ENCODE data around the gene OPCML.

OPCML gene

GRCh38 chr11:133047771-133048115 lies 484.6 kb downstream of the OPCML start:
- no peaks in the 10 kb centered on the region for H3K27me3 ChIP-seq (ENCODE audit: control insufficient read depth, insufficient read depth, low read length, poor library complexity, severe bottlenecking)
- H3K36me3 ChIP-seq (ENCODE audit: control insufficient read depth, insufficient read depth, low read length): no peaks in the 10 kb centered on the region
- WGBS, 2 experiments: 69 to 72% methylated on average over 5 of the region's 5 CpGs

DNA sequence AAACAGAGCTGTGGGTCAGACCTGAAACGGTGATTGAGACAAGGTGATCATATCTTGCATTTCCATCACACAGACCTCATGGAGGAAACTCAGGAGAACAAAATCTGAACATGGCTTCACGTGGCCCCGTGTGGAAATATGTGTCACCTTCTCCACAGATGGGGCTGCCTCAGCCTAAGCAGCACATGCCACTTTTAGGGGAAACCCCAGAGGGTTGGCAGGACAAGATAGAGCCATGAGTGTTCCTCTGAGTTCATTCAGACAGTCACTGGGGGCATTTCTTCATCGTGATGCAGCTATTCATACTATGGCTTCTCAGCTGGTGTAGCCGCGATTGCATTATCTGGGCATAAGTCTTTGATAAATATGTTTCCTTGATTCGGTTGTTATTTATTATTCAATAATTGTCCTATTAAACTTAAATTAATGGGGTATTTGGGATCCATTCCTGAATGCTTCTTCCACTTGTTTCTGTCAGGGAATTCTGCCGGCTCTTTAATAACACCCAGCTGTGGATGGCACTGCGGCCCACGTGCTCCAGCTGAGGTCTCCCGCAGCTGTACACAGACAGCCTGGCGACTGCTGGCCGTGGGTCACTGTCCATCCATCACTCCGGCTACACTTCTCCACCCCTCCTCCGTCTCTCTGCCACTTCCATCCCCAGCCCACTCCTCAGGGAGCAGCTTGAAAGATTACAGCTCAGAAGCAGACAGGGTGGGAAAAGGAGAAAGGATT lies 485.1 kb downstream of the OPCML start:
- no peaks in the 10 kb centered on the region for H3K36me3 ChIP-seq (ENCODE audit: control insufficient read depth, insufficient read depth, low read length)
- H3K27me3 ChIP-seq (ENCODE audit: control insufficient read depth, insufficient read depth, low read length, poor library complexity, severe bottlenecking): no peaks in the 10 kb centered on the region
- no peaks in the 10 kb centered on the region for H3K9me3 ChIP-seq (ENCODE audit: control insufficient read depth, low read length)
- 80 to 85% methylated on average over 14 of the region's 15 CpGs for WGBS, 2 experiments
- H3K4me3 ChIP-seq (ENCODE audit: insufficient read depth, low read depth, low read length): no peak overlapping the region
- no peak overlapping the region for H3K27ac ChIP-seq (ENCODE audit: insufficient read depth, low read depth, low read length, poor library complexity, severe bottlenecking)
- H3K4me1 ChIP-seq (ENCODE audit: control insufficient read depth, insufficient read depth, low read length): peaks cover 4% of the 10 kb centered on the region

More at GRCh38 chr11:133047771-133048115, 484.6 kb downstream of the OPCML start:
- Histone ChIP-seq H3K4me3 (ENCODE audit: insufficient read depth, low read depth, low read length) (no peak overlapping the region), H3K27ac (ENCODE audit: insufficient read depth, low read depth, low read length, poor library complexity, severe bottlenecking) (no peak overlapping the region), H3K9me3 (ENCODE audit: control insufficient read depth, low read length) (no peaks in the 10 kb centered on the region), H3K4me1 (ENCODE audit: control insufficient read depth, insufficient read depth, low read length) (peaks cover 4% of the 10 kb centered on the region)

- H3K9me3 ChIP-seq (ENCODE audit: control insufficient read depth, low read length): no peaks in the 10 kb centered on the region
- H3K4me1 ChIP-seq (ENCODE audit: control insufficient read depth, insufficient read depth, low read length): peaks cover 4% of the 10 kb centered on the region
- no peak overlapping the region for H3K4me3 ChIP-seq (ENCODE audit: insufficient read depth, low read depth, low read length)
- H3K27me3 ChIP-seq (ENCODE audit: control insufficient read depth, insufficient read depth, low read length, poor library complexity, severe bottlenecking): no peaks in the 10 kb centered on the region
- 91 to 94% methylated on average over 7 of the region's 7 CpGs for WGBS, 2 experiments
- H3K27ac ChIP-seq (ENCODE audit: insufficient read depth, low read depth, low read length, poor library complexity, severe bottlenecking): no peak overlapping the region
- no peaks in the 10 kb centered on the region for H3K36me3 ChIP-seq (ENCODE audit: control insufficient read depth, insufficient read depth, low read length)
Observed at GRCh38 chr11:133046252-133046651, 486.0 kb downstream of the OPCML start.

- H3K27me3 ChIP-seq (ENCODE audit: control insufficient read depth, insufficient read depth, low read length, poor library complexity, severe bottlenecking): no peaks in the 10 kb centered on the region
- H3K4me3 ChIP-seq (ENCODE audit: insufficient read depth, low read depth, low read length): no peak overlapping the region
- 90 to 91% methylated on average over 29 of the region's 29 CpGs for WGBS, 2 experiments
- no peak overlapping the region for H3K27ac ChIP-seq (ENCODE audit: insufficient read depth, low read depth, low read length, poor library complexity, severe bottlenecking)
- no peaks in the 10 kb centered on the region for H3K4me1 ChIP-seq (ENCODE audit: control insufficient read depth, insufficient read depth, low read length)
- H3K9me3 ChIP-seq (ENCODE audit: control insufficient read depth, low read length): no peaks in the 10 kb centered on the region
- no peaks in the 10 kb centered on the region for H3K36me3 ChIP-seq (ENCODE audit: control insufficient read depth, insufficient read depth, low read length)
Observed at GRCh38 chr11:133041928-133042882, 490.1 kb downstream of the OPCML start.

DNA sequence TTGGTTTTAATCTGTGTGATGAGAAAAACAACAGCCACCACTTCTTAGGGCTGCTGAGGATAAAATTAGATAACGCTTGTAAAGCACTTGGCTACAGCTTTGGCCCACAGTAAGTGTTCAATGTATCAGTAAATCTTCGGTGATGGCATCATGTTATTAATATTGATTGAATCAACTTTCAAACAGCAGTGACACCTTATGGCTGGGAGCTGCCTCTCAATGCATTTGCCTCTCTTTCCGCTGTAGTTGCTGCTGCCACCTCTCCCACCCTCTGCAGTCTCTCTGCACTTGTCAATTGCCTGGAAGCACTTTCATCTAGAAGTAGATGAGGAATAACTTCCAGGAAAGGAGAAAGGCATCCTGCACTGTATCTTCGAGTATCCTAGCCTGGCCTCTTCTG lies 491.1 kb downstream of the OPCML start:
- no peaks in the 10 kb centered on the region for H3K27me3 ChIP-seq (ENCODE audit: control insufficient read depth, insufficient read depth, low read length, poor library complexity, severe bottlenecking)
- no peaks in the 10 kb centered on the region for H3K4me1 ChIP-seq (ENCODE audit: control insufficient read depth, insufficient read depth, low read length)
- no peaks in the 10 kb centered on the region for H3K9me3 ChIP-seq (ENCODE audit: control insufficient read depth, low read length)
- WGBS, 2 experiments: 79 to 92% methylated on average over 4 of the region's 4 CpGs
- H3K4me3 ChIP-seq (ENCODE audit: insufficient read depth, low read depth, low read length): no peak overlapping the region
- H3K27ac ChIP-seq (ENCODE audit: insufficient read depth, low read depth, low read length, poor library complexity, severe bottlenecking): no peak overlapping the region
- no peaks in the 10 kb centered on the region for H3K36me3 ChIP-seq (ENCODE audit: control insufficient read depth, insufficient read depth, low read length)

- H3K27ac ChIP-seq (ENCODE audit: insufficient read depth, low read depth, low read length, poor library complexity, severe bottlenecking): no peak overlapping the region
- no peaks in the 10 kb centered on the region for H3K36me3 ChIP-seq (ENCODE audit: control insufficient read depth, insufficient read depth, low read length)
- 67 to 71% methylated on average over 8 of the region's 8 CpGs for WGBS, 2 experiments
- no peaks in the 10 kb centered on the region for H3K9me3 ChIP-seq (ENCODE audit: control insufficient read depth, low read length)
- no peak overlapping the region for H3K4me3 ChIP-seq (ENCODE audit: insufficient read depth, low read depth, low read length)
- H3K27me3 ChIP-seq (ENCODE audit: control insufficient read depth, insufficient read depth, low read length, poor library complexity, severe bottlenecking): no peaks in the 10 kb centered on the region
- H3K4me1 ChIP-seq (ENCODE audit: control insufficient read depth, insufficient read depth, low read length): no peaks in the 10 kb centered on the region
Observed at GRCh38 chr11:133040289-133040900, 491.9 kb downstream of the OPCML start.

- H3K27ac ChIP-seq (ENCODE audit: insufficient read depth, low read depth, low read length, poor library complexity, severe bottlenecking): no peak overlapping the region
- no peak overlapping the region for H3K4me3 ChIP-seq (ENCODE audit: insufficient read depth, low read depth, low read length)
- H3K36me3 ChIP-seq (ENCODE audit: control insufficient read depth, insufficient read depth, low read length): no peaks in the 10 kb centered on the region
- WGBS, 2 experiments: 76 to 81% methylated on average over 4 of the region's 4 CpGs
- H3K27me3 ChIP-seq (ENCODE audit: control insufficient read depth, insufficient read depth, low read length, poor library complexity, severe bottlenecking): no peaks in the 10 kb centered on the region
- H3K4me1 ChIP-seq (ENCODE audit: control insufficient read depth, insufficient read depth, low read length): no peaks in the 10 kb centered on the region
- H3K9me3 ChIP-seq (ENCODE audit: control insufficient read depth, low read length): no peaks in the 10 kb centered on the region
Observed at GRCh38 chr11:133038850-133039249, 493.5 kb downstream of the OPCML start.

GRCh38 chr11:133034929-133035328 lies 497.4 kb downstream of the OPCML start:
- 92 to 94% methylated on average over 6 to 7 of the region's 7 CpGs for WGBS, 2 experiments

DNA sequence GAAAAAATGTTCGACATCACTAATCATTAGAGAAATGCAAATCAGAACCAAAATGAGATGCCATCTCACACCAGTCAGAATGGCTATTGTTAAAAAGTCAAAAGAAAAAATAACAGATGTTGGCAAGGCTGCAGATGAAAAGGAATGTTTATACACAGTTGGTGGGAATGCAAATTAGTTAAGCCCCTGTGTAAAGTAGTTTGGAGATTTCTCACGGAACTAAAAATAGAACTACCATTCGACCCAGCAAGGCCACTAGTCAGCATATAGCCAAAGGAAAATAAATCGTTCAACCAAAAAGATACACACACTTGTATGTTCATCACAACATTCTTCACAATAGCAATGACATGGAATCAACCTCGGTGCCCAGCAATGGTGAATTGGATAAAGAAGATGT lies 503.2 kb downstream of the OPCML start:
- no peaks in the 10 kb centered on the region for H3K9me3 ChIP-seq (ENCODE audit: control insufficient read depth, low read length)
- WGBS, 2 experiments: 57 to 62% methylated on average over 4 to 5 of the region's 5 CpGs
- H3K27ac ChIP-seq (ENCODE audit: insufficient read depth, low read depth, low read length, poor library complexity, severe bottlenecking): no peak overlapping the region
- no peaks in the 10 kb centered on the region for H3K36me3 ChIP-seq (ENCODE audit: control insufficient read depth, insufficient read depth, low read length)
- H3K4me1 ChIP-seq (ENCODE audit: control insufficient read depth, insufficient read depth, low read length): no peaks in the 10 kb centered on the region
- H3K27me3 ChIP-seq (ENCODE audit: control insufficient read depth, insufficient read depth, low read length, poor library complexity, severe bottlenecking): no peaks in the 10 kb centered on the region
- H3K4me3 ChIP-seq (ENCODE audit: insufficient read depth, low read depth, low read length): no peak overlapping the region

More at GRCh38 chr11:133034929-133035328, 497.4 kb downstream of the OPCML start:
- no peaks in the 10 kb centered on the region for H3K9me3 ChIP-seq (ENCODE audit: control insufficient read depth, low read length)
- no peaks in the 10 kb centered on the region for H3K4me1 ChIP-seq (ENCODE audit: control insufficient read depth, insufficient read depth, low read length)
- H3K4me3 ChIP-seq (ENCODE audit: insufficient read depth, low read depth, low read length): no peak overlapping the region
- no peaks in the 10 kb centered on the region for H3K36me3 ChIP-seq (ENCODE audit: control insufficient read depth, insufficient read depth, low read length)
- H3K27ac ChIP-seq (ENCODE audit: insufficient read depth, low read depth, low read length, poor library complexity, severe bottlenecking): no peak overlapping the region
- no peaks in the 10 kb centered on the region for H3K27me3 ChIP-seq (ENCODE audit: control insufficient read depth, insufficient read depth, low read length, poor library complexity, severe bottlenecking)

DNA sequence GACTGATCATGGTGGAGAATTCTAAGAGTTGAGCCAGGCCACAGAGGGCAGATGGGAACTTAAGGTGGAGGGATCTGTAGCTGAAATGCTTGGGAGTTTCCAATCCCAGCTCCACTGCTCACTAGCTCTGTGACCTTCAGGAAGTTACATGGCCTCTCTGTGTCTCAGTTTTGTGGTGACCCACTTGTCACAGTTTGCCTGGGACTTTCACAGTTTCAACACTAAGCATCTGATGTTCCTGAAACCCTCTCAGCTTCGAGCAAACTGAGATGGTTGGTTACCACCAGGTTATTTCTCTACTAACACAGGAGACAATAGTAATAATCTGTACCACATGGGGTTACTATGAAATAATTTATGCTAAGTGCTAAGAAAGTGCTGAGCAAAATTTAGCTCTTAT lies 505.3 kb downstream of the OPCML start:
- no peaks in the 10 kb centered on the region for H3K9me3 ChIP-seq (ENCODE audit: control insufficient read depth, low read length)
- H3K4me1 ChIP-seq (ENCODE audit: control insufficient read depth, insufficient read depth, low read length): no peaks in the 10 kb centered on the region
- no peaks in the 10 kb centered on the region for H3K27me3 ChIP-seq (ENCODE audit: control insufficient read depth, insufficient read depth, low read length, poor library complexity, severe bottlenecking)
- H3K4me3 ChIP-seq (ENCODE audit: insufficient read depth, low read depth, low read length): no peak overlapping the region
- H3K27ac ChIP-seq (ENCODE audit: insufficient read depth, low read depth, low read length, poor library complexity, severe bottlenecking): no peak overlapping the region
- 85 to 100% methylated on average over 1 of the region's 1 CpG for WGBS, 2 experiments
- no peaks in the 10 kb centered on the region for H3K36me3 ChIP-seq (ENCODE audit: control insufficient read depth, insufficient read depth, low read length)
